H1 (cell line): Measurements from ENCODE around the gene FPR2. TPM values are rescaled to one million over a fixed set of nuclear protein-coding genes. Genes with fewer than 3 reads are reported as not detected.

Experiments
- CTCF ChIA-PET: fragments of 300-600 bp; sonication (Branson Sonifier 250); formaldehyde crosslinking; loops from one replicate; lab custom pipeline; 2021; ENCODE audit not compliant: partially characterized antibody; lab: Charles Lee
- POLR2A ChIA-PET: fragments of 300-600 bp; sonication (Branson Sonifier 250); formaldehyde crosslinking; loops from one replicate; lab custom pipeline; 2021; ENCODE audit warnings: inconsistent platforms; ENCODE audit not compliant: partially characterized antibody; lab: Charles Lee
- DNase-seq, 2 experiments: peaks; one replicate each; pipeline versions ENCODE4 v3.0.0 to v3.0.0-alpha.2; 2010 to 2022; ENCODE audit warnings: low spot score in 2 of 2, low read depth in 1 of 2, mixed read lengths in 1 of 2
- FAIRE-seq: peaks from 2 replicates; lab custom pipeline; 2011; peaks lifted over from hg19 to GRCh38; lab: Jason Lieb, UNC
- H2AFZ ChIP-seq: 2 replicates; pipeline ENCODE4 v1.8.1; 2012; ENCODE audit warnings: low read length, inconsistent platforms
- H2AK5ac ChIP-seq: 2 replicates; pipeline ENCODE4 v1.6.1; 2013; ENCODE audit warnings: low read depth, low read length
- H2BK120ac ChIP-seq: replicated peaks from 2 replicates; pipeline ENCODE3; 2013; ENCODE audit warnings: low read depth, low read length, inconsistent platforms
- H2BK12ac ChIP-seq: 2 replicates; pipeline ENCODE4 v1.6.1; 2013; ENCODE audit warnings: low read depth, low read length
- H2BK15ac ChIP-seq: 2 replicates; pipeline ENCODE4 v1.6.1; 2013; ENCODE audit warnings: low read length
- H2BK20ac ChIP-seq: 2 replicates; pipeline ENCODE4 v1.6.1; 2013; ENCODE audit warnings: low read length
- H2BK5ac ChIP-seq: 2 replicates; pipeline ENCODE4 v1.6.1; 2013; ENCODE audit warnings: low read depth, low read length
- H3K14ac ChIP-seq: 2 replicates; pipeline ENCODE4 v1.6.1; 2013; ENCODE audit warnings: inconsistent platforms; ENCODE audit not compliant: insufficient read length
- H3K18ac ChIP-seq: 2 replicates; pipeline ENCODE4 v1.6.1; 2013; ENCODE audit warnings: low read length; ENCODE audit errors: extremely low read depth
- H3K23ac ChIP-seq: 2 replicates; pipeline ENCODE4 v1.6.1; 2013; ENCODE audit warnings: inconsistent platforms; ENCODE audit not compliant: insufficient read length
- H3K23me2 ChIP-seq: 2 replicates; pipeline ENCODE4 v1.6.1; 2013; ENCODE audit warnings: low read depth, low read length
- H3K27ac ChIP-seq: 2 replicates; pipeline ENCODE4 v1.6.1; 2011; ENCODE audit warnings: low read depth, low read length, inconsistent platforms
- H3K27me3 ChIP-seq, 4 experiments: replicated peaks in 1 of 4; 1 replicate in 1 of 4; 2 replicates in 3 of 4; pipeline versions ENCODE4 v1.6.1 to v1.8.1; 2011 to 2013; ENCODE audit warnings: low read length in 3 of 4, mild to moderate bottlenecking in 3 of 4, inconsistent platforms in 2 of 4, mixed read lengths in 2 of 4, moderate library complexity in 1 of 4; ENCODE audit not compliant: control insufficient read depth in 3 of 4, insufficient read depth in 3 of 4; ENCODE audit errors: extremely low read depth in 1 of 4
- H3K36me3 ChIP-seq, 4 experiments: 2 replicates each; pipeline versions ENCODE4 v1.6.1 to v1.8.1; 2011 to 2013; ENCODE audit warnings: mild to moderate bottlenecking in 4 of 4, low read length in 3 of 4, moderate library complexity in 2 of 4, control low read depth in 1 of 4, inconsistent platforms in 1 of 4; ENCODE audit not compliant: insufficient read depth in 4 of 4, control insufficient read depth in 2 of 4
- H3K4ac ChIP-seq: replicated peaks from 2 replicates; pipeline ENCODE3; 2013; ENCODE audit warnings: low read length, low read depth, mixed read lengths, inconsistent platforms; ENCODE audit not compliant: insufficient read length
- H3K4me1 ChIP-seq, 4 experiments: replicated peaks in 1 of 4; 1 replicate in 1 of 4; 2 replicates in 3 of 4; pipeline versions ENCODE4 v1.6.1 to v1.8.1; 2011 to 2013; ENCODE audit warnings: low read length in 3 of 4, inconsistent platforms in 2 of 4, mixed read lengths in 1 of 4; ENCODE audit not compliant: insufficient read depth in 4 of 4, control insufficient read depth in 3 of 4
- H3K4me2 ChIP-seq, 2 experiments: 2 replicates each; pipeline versions ENCODE4 v1.6.1 to v1.8.1; 2011 to 2013; ENCODE audit warnings: low read depth in 2 of 2, low read length in 2 of 2, control low read depth in 1 of 2, inconsistent platforms in 1 of 2, mild to moderate bottlenecking in 1 of 2; ENCODE audit not compliant: insufficient read depth in 1 of 2
- H3K4me3 ChIP-seq, 4 experiments: fragments of 200-600, 300-600 bp in 1 of 4; sonication (generic), shearing (Covaris generic), sonication (Bioruptor Twin) in 1 of 4; 2 replicates each; pipeline versions ENCODE4 v1.5.1 to v1.8.1; 2011 to 2016; ENCODE audit warnings: low read length in 4 of 4, low read depth in 3 of 4, control low read depth in 2 of 4, inconsistent platforms in 2 of 4, mild to moderate bottlenecking in 2 of 4, mixed read lengths in 1 of 4, moderate library complexity in 1 of 4; ENCODE audit not compliant: insufficient read depth in 2 of 4; ENCODE audit errors: extremely low read depth in 1 of 4
- H3K56ac ChIP-seq: replicated peaks from 2 replicates; pipeline ENCODE3; 2013; ENCODE audit warnings: low read depth, mild to moderate bottlenecking, mixed read lengths, low read length, inconsistent platforms; ENCODE audit not compliant: insufficient read length
- H3K79me1 ChIP-seq: 2 replicates; pipeline ENCODE4 v1.6.1; 2013; ENCODE audit warnings: low read depth, low read length, control low read depth
- H3K79me2 ChIP-seq, 2 experiments: 2 replicates each; pipeline versions ENCODE4 v1.6.1 to v1.8.1; 2012 to 2013; ENCODE audit warnings: low read length in 2 of 2, mild to moderate bottlenecking in 2 of 2, inconsistent platforms in 1 of 2; ENCODE audit not compliant: insufficient read depth in 2 of 2, control insufficient read depth in 1 of 2
- H3K9ac ChIP-seq, 4 experiments: replicated peaks in 1 of 4; 1 replicate in 1 of 4; 2 replicates in 3 of 4; pipeline versions ENCODE4 v1.6.1 to v1.8.1; 2011 to 2013; ENCODE audit warnings: low read depth in 3 of 4, low read length in 3 of 4, control low read depth in 2 of 4, mild to moderate bottlenecking in 2 of 4, moderate library complexity in 2 of 4, inconsistent platforms in 1 of 4; ENCODE audit errors: extremely low read depth in 1 of 4
- H3K9me3 ChIP-seq, 2 experiments: 2 replicates each; pipeline versions ENCODE4 v1.6.1 to v1.8.1; 2012 to 2013; ENCODE audit warnings: mild to moderate bottlenecking in 2 of 2, moderate library complexity in 2 of 2, control low read depth in 1 of 2, inconsistent platforms in 1 of 2, low read depth in 1 of 2, low read length in 1 of 2, mixed read lengths in 1 of 2; ENCODE audit not compliant: insufficient read depth in 2 of 2
- H4K20me1 ChIP-seq, 2 experiments: replicated peaks in 1 of 2; 2 replicates each; pipeline versions ENCODE3 to v1.8.1; 2011 to 2013; ENCODE audit warnings: inconsistent platforms in 2 of 2, low read length in 2 of 2, mild to moderate bottlenecking in 1 of 2; ENCODE audit not compliant: insufficient read depth in 2 of 2, control insufficient read depth in 1 of 2
- H4K5ac ChIP-seq: 2 replicates; pipeline ENCODE4 v1.6.1; 2013; ENCODE audit warnings: low read length, low read depth, mixed read lengths, inconsistent platforms; ENCODE audit not compliant: insufficient read length
- H4K8ac ChIP-seq: 2 replicates; pipeline ENCODE4 v1.8.0; 2013; ENCODE audit warnings: mild to moderate bottlenecking, moderate library complexity, low read length, inconsistent platforms; ENCODE audit not compliant: insufficient read depth; ENCODE audit errors: extremely low read depth
- H4K91ac ChIP-seq: replicated peaks from 2 replicates; pipeline ENCODE3; 2013; ENCODE audit warnings: low read length, mixed read lengths, inconsistent platforms; ENCODE audit not compliant: insufficient read length
- BACH1 ChIP-seq: IDR thresholded peaks from 2 replicates; pipeline ENCODE4 v1.6.1; 2012; ENCODE audit warnings: low read length, improper control_type of control experiment
- CREB1 ChIP-seq: IDR thresholded peaks from 2 replicates; pipeline ENCODE4 v1.6.1; 2012; ENCODE audit warnings: inconsistent platforms
- JUN ChIP-seq: IDR thresholded peaks from 2 replicates; pipeline ENCODE4 v1.6.1; 2011; ENCODE audit warnings: low read depth, mild to moderate bottlenecking, improper control_type of control experiment, low read length
- SP2 ChIP-seq: IDR thresholded peaks from 2 replicates; pipeline ENCODE4 v1.6.1; 2012; ENCODE audit warnings: mild to moderate bottlenecking, low read length, inconsistent platforms
- SRF ChIP-seq: IDR thresholded peaks from 2 replicates; pipeline ENCODE4 v1.6.1; 2011; ENCODE audit warnings: mild to moderate bottlenecking, low read depth, low read length, moderate library complexity
- SUZ12 ChIP-seq: fragments of 200-600 bp; sonication (generic); IDR thresholded peaks from 2 replicates; pipeline ENCODE4 v1.6.1; 2012; ENCODE audit warnings: mild to moderate bottlenecking, inconsistent platforms, low read length, moderate library complexity, mixed read lengths
- YY1 ChIP-seq: IDR thresholded peaks from 2 replicates; pipeline ENCODE4 v1.6.1; 2011; ENCODE audit warnings: low read depth, mild to moderate bottlenecking, low read length
- ZNF274 ChIP-seq: IDR thresholded peaks from 2 replicates; pipeline ENCODE4 v1.7.0; 2012; ENCODE audit warnings: low read length, borderline replicate concordance; ENCODE audit errors: extremely low read depth
- WGBS, 2 experiments: shearing (Covaris generic) in 1 of 2; methylation state at CpG; one replicate each; pipeline versions ENCODE4 v1.1.6 to v1.1.7; 2013 to 2015; ENCODE audit warnings: low lambda C conversion rate in 2 of 2, mixed read lengths in 2 of 2, inconsistent platforms in 1 of 2, low coverage in 1 of 2, missing lambda C conversion rate in 1 of 2; ENCODE audit not compliant: insufficient replicate concordance in 2 of 2, insufficient coverage in 1 of 2, insufficient read length in 1 of 2; ENCODE audit errors: extremely low coverage in 1 of 2, missing lambda C conversion rate in 1 of 2; 5-methylcytosine and 5-hydroxymethylcytosine counted together
- polyA plus RNA-seq, 7 experiments: library from polyadenylated mRNA; depleted of rRNA in 3 of 7; stranded (reverse) in 5 of 7; unstranded in 2 of 7; fragments of >200 nt in 5 of 7; fragments of 200-250 nt in 2 of 7; gene quantifications; 1 replicate in 5 of 7; 2 replicates in 1 of 7; 4 replicates in 1 of 7; pipeline versions ENCODE4 v1.2.1 to v1.2.3, GENCODE V29; 2011 to 2013; ENCODE audit warnings: missing spikeins in 2 of 7, mixed read lengths in 2 of 7
- total RNA-seq: library from RNA; stranded (reverse); fragmentation: NEBNext Ultra II Directional; extraction: Animal tissue kit (Norgen Biotek cat#: 25700); gene quantifications from 2 replicates; pipeline ENCODE4 v1.2.1, GENCODE V29; 2021
- TF ChIP-seq, protein P1 (sequence below): IDR thresholded peaks from 2 replicates; pipeline ENCODE4 v1.6.1; 2012; ENCODE audit warnings: low read length, inconsistent platforms

Gene FPR2
- total and polyA plus RNA-seq, 2 of the 8 experiments (the other 6 are each of a cell fraction or from before 2014, with no cell fraction given), result 0.17 TPM; not detected in 1

- Histone ChIP-seq H3K27me3 (no peaks in the 10 kb centered on the region), H3K56ac (no peak overlapping the region), H3K18ac (no peak overlapping the region), H3K23me2 (no peaks in the 10 kb centered on the region; the same call in 1 of the 2 replicates), H3K4ac (no peak overlapping the region), H3K27ac (no peak overlapping the region; the same call in 1 of the 2 replicates), H3K9me3 (peaks cover 12 to 26% of the 10 kb centered on the region in 2 experiments; a peak in 3 of 4 replicates), H3K14ac (no peak overlapping the region), H2BK20ac (no peak overlapping the region), H2AFZ (no peak overlapping the region), H2BK120ac (no peak overlapping the region), H3K36me3 (peaks cover 0 to 8% (median 0%) of the 10 kb centered on the region in 4 experiments; a peak in 2 of 8 replicates), H2BK12ac (no peak overlapping the region), H3K23ac (no peak overlapping the region), H3K4me3 (no peak overlapping the region), H3K79me2 (no peaks in the 10 kb centered on the region), H4K5ac (no peak overlapping the region), H2BK5ac (no peak overlapping the region), H2BK15ac (no peak overlapping the region), H4K20me1 (no peaks in the 10 kb centered on the region), H3K4me1 (peaks cover 0 to 5% (median 1%) of the 10 kb centered on the region in 4 experiments; a peak in 3 of 7 replicates), H4K8ac (no peak overlapping the region), H3K79me1 (no peaks in the 10 kb centered on the region), H3K4me2 (no peak overlapping the region), H4K91ac (no peak overlapping the region), H2AK5ac (no peak overlapping the region), H3K9ac (no peak overlapping the region)
- WGBS, 2 experiments, result 86% methylated on average over 8 of the region's 8 CpGs; no CpG with 5 or more reads in 1 of the 2 experiments
- ChIA-PET CTCF (interaction anchor here (1.5 to 2.2 kb wide), 3 partner anchors 10 to 31 kb away, joined by 4 to 8 read pairs (median 4); no protein-coding TSS in a partner anchor), POLR2A (interaction anchor here (0.7 kb wide), 1 partner anchor 12 kb away, joined by 3 read pairs; no protein-coding TSS in a partner anchor)
- no peak for DNase-seq
- FAIRE-seq, result no peak
- TF ChIP-seq SP2 (no peak), JUN (no peak), YY1 (no peak), SUZ12 (no peak), SRF (no peak), BACH1 (no peak), ZNF274 (no peak), CREB1 (no peak)
- TF ChIP-seq, protein P1, sequence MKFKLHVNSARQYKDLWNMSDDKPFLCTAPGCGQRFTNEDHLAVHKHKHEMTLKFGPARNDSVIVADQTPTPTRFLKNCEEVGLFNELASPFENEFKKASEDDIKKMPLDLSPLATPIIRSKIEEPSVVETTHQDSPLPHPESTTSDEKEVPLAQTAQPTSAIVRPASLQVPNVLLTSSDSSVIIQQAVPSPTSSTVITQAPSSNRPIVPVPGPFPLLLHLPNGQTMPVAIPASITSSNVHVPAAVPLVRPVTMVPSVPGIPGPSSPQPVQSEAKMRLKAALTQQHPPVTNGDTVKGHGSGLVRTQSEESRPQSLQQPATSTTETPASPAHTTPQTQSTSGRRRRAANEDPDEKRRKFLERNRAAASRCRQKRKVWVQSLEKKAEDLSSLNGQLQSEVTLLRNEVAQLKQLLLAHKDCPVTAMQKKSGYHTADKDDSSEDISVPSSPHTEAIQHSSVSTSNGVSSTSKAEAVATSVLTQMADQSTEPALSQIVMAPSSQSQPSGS, result no peak
Measured at GRCh38 chr19:51808333-51808986, 47.5 kb downstream of the FPR2 start.
